Mesenchymal stem cell (in vitro differentiated cells and primary cell): ENCODE results near the gene ATR.
A peak's percentile ranks its signal among the peaks of the same experiment; 100 is the strongest.

Source experiments
- DNase-seq: peaks from one replicate; pipeline ENCODE4 v3.0.0-alpha.2; 2013
- H2AFZ ChIP-seq: one replicate; pipeline ENCODE4 v1.6.1; 2013; ENCODE audit warnings: low read depth, mild to moderate bottlenecking, control low read depth, inconsistent platforms, low read length, moderate library complexity
- H2AK5ac ChIP-seq: 2 replicates; pipeline ENCODE4 v1.6.1; 2013; ENCODE audit warnings: low read length, moderate library complexity, mild to moderate bottlenecking, inconsistent platforms; ENCODE audit not compliant: severe bottlenecking
- H2BK120ac ChIP-seq: one replicate; pipeline ENCODE4 v1.6.1; 2013; ENCODE audit warnings: low read depth, mild to moderate bottlenecking, inconsistent platforms, low read length, moderate library complexity
- H2BK12ac ChIP-seq, 2 experiments: one replicate each; pipeline ENCODE4 v1.6.1; 2013; ENCODE audit warnings: inconsistent platforms in 2 of 2, low read length in 2 of 2, mild to moderate bottlenecking in 2 of 2, moderate library complexity in 2 of 2, control low read depth in 1 of 2
- H2BK15ac ChIP-seq: one replicate; pipeline ENCODE4 v1.6.1; 2013; ENCODE audit warnings: mild to moderate bottlenecking, low read depth, inconsistent platforms; ENCODE audit not compliant: poor library complexity, severe bottlenecking
- H2BK5ac ChIP-seq: 2 replicates; pipeline ENCODE4 v1.6.1; 2013; ENCODE audit warnings: low read depth, mild to moderate bottlenecking, low read length, control low read depth, inconsistent platforms; ENCODE audit not compliant: poor library complexity, severe bottlenecking
- H3K14ac ChIP-seq, 2 experiments: one replicate each; pipeline ENCODE4 v1.6.1; 2013; ENCODE audit warnings: inconsistent platforms in 2 of 2, low read length in 2 of 2, control low read depth in 1 of 2, mild to moderate bottlenecking in 1 of 2, moderate library complexity in 1 of 2
- H3K18ac ChIP-seq, 2 experiments: one replicate each; pipeline ENCODE4 v1.6.1; 2013; ENCODE audit warnings: inconsistent platforms in 2 of 2, low read length in 2 of 2, control low read depth in 1 of 2, low read depth in 1 of 2, mild to moderate bottlenecking in 1 of 2
- H3K23ac ChIP-seq, 2 experiments: one replicate each; pipeline ENCODE4 v1.6.1; 2013; ENCODE audit warnings: inconsistent platforms in 2 of 2, low read length in 2 of 2, mild to moderate bottlenecking in 2 of 2, moderate library complexity in 2 of 2, control low read depth in 1 of 2
- H3K27ac ChIP-seq: 2 replicates; pipeline ENCODE4 v1.5.1; 2013; ENCODE audit warnings: mild to moderate bottlenecking, moderate library complexity, low read length, control low read depth, inconsistent platforms; ENCODE audit not compliant: poor library complexity, severe bottlenecking
- H3K27me3 ChIP-seq, 2 experiments: 2 replicates each; pipeline versions ENCODE4 v1.6.1 to v1.7.0; 2013; ENCODE audit warnings: low read length in 2 of 2, mild to moderate bottlenecking in 2 of 2, moderate library complexity in 2 of 2, control low read depth in 1 of 2, inconsistent platforms in 1 of 2; ENCODE audit not compliant: control insufficient read depth in 1 of 2, insufficient read depth in 1 of 2
- H3K36me3 ChIP-seq, 2 experiments: 2 replicates each; pipeline versions ENCODE4 v1.6.1 to v1.7.0; 2013; ENCODE audit warnings: low read length in 2 of 2, control low read depth in 1 of 2, inconsistent platforms in 1 of 2, low read depth in 1 of 2, mild to moderate bottlenecking in 1 of 2; ENCODE audit not compliant: insufficient read depth in 2 of 2, control insufficient read depth in 1 of 2
- H3K4ac ChIP-seq, 2 experiments: one replicate each; pipeline ENCODE4 v1.6.1; 2013; ENCODE audit warnings: inconsistent platforms in 2 of 2, low read length in 2 of 2, mild to moderate bottlenecking in 2 of 2, moderate library complexity in 2 of 2, control low read depth in 1 of 2, low read depth in 1 of 2
- H3K4me1 ChIP-seq: 2 replicates; pipeline ENCODE4 v1.6.1; 2013; ENCODE audit warnings: low read depth, low read length, control low read depth; ENCODE audit not compliant: control insufficient read depth, insufficient read depth
- H3K4me2 ChIP-seq: 2 replicates; pipeline ENCODE4 v1.6.1; 2013; ENCODE audit warnings: low read length, mild to moderate bottlenecking, inconsistent platforms; ENCODE audit not compliant: poor library complexity, severe bottlenecking
- H3K4me3 ChIP-seq, 2 experiments: 2 replicates each; pipeline versions ENCODE4 v1.5.1 to v1.7.0; 2013; ENCODE audit warnings: low read length in 2 of 2, mild to moderate bottlenecking in 2 of 2, control low read depth in 1 of 2, low read depth in 1 of 2; ENCODE audit not compliant: insufficient read depth in 1 of 2
- H3K79me1 ChIP-seq: replicated peaks from 2 replicates; pipeline ENCODE4 v1.6.1; 2013; ENCODE audit warnings: mild to moderate bottlenecking, control low read depth, low read length, inconsistent platforms; ENCODE audit not compliant: poor library complexity, severe bottlenecking
- H3K9ac ChIP-seq: 2 replicates; pipeline ENCODE4 v1.7.0; 2013; ENCODE audit warnings: mild to moderate bottlenecking, low read length, moderate library complexity
- H3K9me3 ChIP-seq: 2 replicates; pipeline ENCODE4 v1.7.0; 2013; ENCODE audit warnings: mild to moderate bottlenecking, low read length; ENCODE audit not compliant: control insufficient read depth
- H4K8ac ChIP-seq: one replicate; pipeline ENCODE4 v1.6.1; 2013; ENCODE audit warnings: inconsistent platforms, mild to moderate bottlenecking, low read length, moderate library complexity
- H4K91ac ChIP-seq: one replicate; pipeline ENCODE4 v1.6.1; 2013; ENCODE audit warnings: mild to moderate bottlenecking, low read length, inconsistent platforms
- WGBS: methylation state at CpG from one replicate; pipeline ENCODE4 v1.1.7; 2013; ENCODE audit warnings: mixed read lengths; 5-methylcytosine and 5-hydroxymethylcytosine counted together

The ATR gene

DNA sequence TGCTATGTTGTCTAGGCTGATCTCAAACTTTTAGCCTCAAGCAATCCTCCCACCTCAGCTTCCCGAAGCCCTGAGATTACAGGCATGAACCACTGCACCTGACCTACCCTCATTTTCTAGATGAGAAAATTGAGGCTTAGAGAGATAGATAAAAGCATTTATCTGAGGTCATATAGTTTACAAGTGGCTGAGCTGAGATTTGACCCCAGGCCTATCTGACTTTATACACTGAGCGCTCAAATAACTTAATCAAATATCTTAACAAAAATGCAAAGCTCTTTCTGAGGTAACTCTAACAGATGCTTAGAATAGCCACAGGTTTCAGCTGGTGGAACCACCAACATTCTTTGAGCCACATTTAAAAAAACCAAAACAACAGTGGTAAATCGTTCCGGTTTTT, 23.2 kb upstream of the ATR start:
- H2BK5ac ChIP-seq, result no peak overlapping the region
- no peak overlapping the region for H3K18ac ChIP-seq
- no peak overlapping the region for H2BK12ac ChIP-seq
- H3K4me2 ChIP-seq, result no peak overlapping the region
- H3K9ac ChIP-seq, result no peak overlapping the region
- no peak overlapping the region for H3K4me3 ChIP-seq
- no peaks in the 10 kb centered on the region for H3K4me1 ChIP-seq
- H3K36me3 ChIP-seq, result no peaks in the 10 kb centered on the region
- no peak for DNase-seq
- H3K23ac ChIP-seq, result no peak overlapping the region
- H2BK120ac ChIP-seq, result no peak overlapping the region
- H2BK15ac ChIP-seq, result no peak overlapping the region
- no peak overlapping the region for H3K27ac ChIP-seq
- H2AFZ ChIP-seq, result no peak overlapping the region
- no peak overlapping the region for H3K4ac ChIP-seq
- H4K91ac ChIP-seq, result no peak overlapping the region
- H3K14ac ChIP-seq, result no peak overlapping the region
- peaks cover 0 to 13% of the 10 kb centered on the region in 2 experiments for H3K27me3 ChIP-seq
- 96% methylated on average over 3 of the region's 4 CpGs for WGBS
- H3K9me3 ChIP-seq, result no peaks in the 10 kb centered on the region
- H4K8ac ChIP-seq, result no peak overlapping the region
- H2AK5ac ChIP-seq, result no peak overlapping the region
- H3K79me1 ChIP-seq, result peaks cover 26% of the 10 kb centered on the region

DNA sequence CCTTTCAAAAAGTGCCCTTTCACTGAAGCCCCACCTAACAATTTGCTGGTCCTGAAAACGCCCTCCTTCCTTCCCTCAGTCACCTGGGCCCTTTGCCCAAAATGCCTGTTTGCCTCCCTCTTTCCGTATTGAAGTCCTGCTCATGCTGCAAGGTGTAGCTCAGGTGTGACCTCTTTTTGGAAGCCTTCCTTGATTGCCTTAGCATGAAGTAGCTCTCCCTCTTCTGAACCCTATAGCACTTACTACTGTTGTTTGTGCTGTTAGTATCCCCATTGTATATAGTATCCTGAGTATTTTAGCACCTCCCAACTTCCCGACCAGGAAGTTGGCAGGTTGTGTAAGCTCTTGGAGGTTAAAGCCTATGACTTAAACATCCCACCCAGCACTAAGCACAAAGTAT, 19.4 kb upstream of the ATR start:
- Histone ChIP-seq H2BK15ac (no peak overlapping the region), H3K23ac (no peak overlapping the region), H3K9ac (no peak overlapping the region), H3K4me2 (no peak overlapping the region), H2BK5ac (no peak overlapping the region), H3K9me3 (no peaks in the 10 kb centered on the region), H2AFZ (no peak overlapping the region), H3K79me1 (peaks cover 23% of the 10 kb centered on the region), H3K4me3 (no peak overlapping the region), H4K91ac (no peak overlapping the region), H4K8ac (no peak overlapping the region), H3K4me1 (no peaks in the 10 kb centered on the region), H3K14ac (no peak overlapping the region), H3K4ac (no peak overlapping the region), H2BK120ac (no peak overlapping the region), H3K36me3 (no peaks in the 10 kb centered on the region), H3K27me3 (peaks cover 0 to 13% of the 10 kb centered on the region in 2 experiments), H2BK12ac (no peak overlapping the region), H2AK5ac (no peak overlapping the region), H3K18ac (no peak overlapping the region), H3K27ac (no peak overlapping the region)
- no peak for DNase-seq
- WGBS, result 73% methylated on average over 2 of the region's 3 CpGs

DNA sequence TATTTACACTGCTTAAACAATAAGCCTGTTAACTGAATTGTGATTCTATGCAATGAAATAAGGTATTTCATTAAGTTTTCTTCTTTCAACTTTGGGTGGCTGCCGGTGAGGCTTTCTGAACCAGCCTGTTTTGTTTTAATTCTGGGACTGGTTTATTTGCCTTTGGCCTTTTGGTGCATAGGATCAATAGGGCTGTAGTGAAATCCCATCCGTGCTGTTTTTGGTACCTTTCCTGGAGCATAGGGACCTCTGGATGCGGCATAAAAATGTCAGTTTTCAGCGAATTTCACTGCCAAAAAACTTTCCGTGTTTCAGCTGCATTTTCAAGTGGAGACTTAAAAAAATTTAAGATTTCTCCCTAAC, 18.2 kb upstream of the ATR start:
- Histone ChIP-seq H3K4ac (peak overlapping the region in 1 of 2 experiments; percentile 49), H2AK5ac (no peak overlapping the region), H3K27me3 (peaks cover 0 to 13% of the 10 kb centered on the region in 2 experiments), H2BK5ac (no peak overlapping the region), H2BK15ac (no peak overlapping the region), H3K23ac (no peak overlapping the region), H3K79me1 (peaks cover 16% of the 10 kb centered on the region), H3K27ac (no peak overlapping the region), H2BK120ac (no peak overlapping the region), H2AFZ (peak overlapping the region; percentile 99), H3K9ac (peak overlapping the region; percentile 62), H3K4me2 (peak overlapping the region; percentile 73), H3K14ac (peak overlapping the region in 1 of 2 experiments; percentile 93), H3K4me1 (no peaks in the 10 kb centered on the region), H2BK12ac (no peak overlapping the region), H4K91ac (no peak overlapping the region), H4K8ac (no peak overlapping the region), H3K4me3 (peak overlapping the region; percentile 71 to 91), H3K18ac (peak overlapping the region in 1 of 2 experiments; percentile 62), H3K9me3 (no peaks in the 10 kb centered on the region), H3K36me3 (no peaks in the 10 kb centered on the region)
- DNase-seq, result no peak
- 11% methylated on average over 5 of the region's 5 CpGs for WGBS

GRCh38 chr3:142595951-142596725, 17.6 kb upstream of the ATR start, which contains the start of gene PLS1:
Gene PLS1 (plus strand): TSS chr3:142596393. CDS start chr3:142664238, 67,845 bp downstream.
- Histone ChIP-seq H3K14ac (peak within 1 kb of the TSS in 1 of 2 experiments; percentile 93), H3K27me3 (peaks cover 0 to 13% of the 10 kb centered on the region in 2 experiments), H3K36me3 (no peaks in the 10 kb centered on the region), H2BK12ac (peak within 1 kb of the TSS in 1 of 2 experiments; percentile 60), H3K4me1 (no peaks in the 10 kb centered on the region), H2BK15ac (no peak within 1 kb of the TSS), H4K8ac (peak within 1 kb of the TSS; percentile 22), H2BK5ac (peak within 1 kb of the TSS; percentile 97), H3K4me3 (peak within 1 kb of the TSS; percentile 71 to 91), H3K27ac (peak within 1 kb of the TSS; percentile 95), H3K79me1 (peaks cover 16% of the 10 kb centered on the region), H4K91ac (no peak within 1 kb of the TSS), H2BK120ac (no peak within 1 kb of the TSS), H3K9me3 (no peaks in the 10 kb centered on the region), H3K4me2 (peak within 1 kb of the TSS; percentile 73), H3K9ac (peak within 1 kb of the TSS; percentile 62), H3K18ac (peak within 1 kb of the TSS; percentile 53 to 62), H3K4ac (peak within 1 kb of the TSS in 1 of 2 experiments; percentile 49), H2AFZ (peak within 1 kb of the TSS; percentile 99), H2AK5ac (peak within 1 kb of the TSS; percentile 35), H3K23ac (peak within 1 kb of the TSS in 1 of 2 experiments; percentile 97)
- DNase-seq, result peak; percentile 84
- under 1% methylated on average over 45 of the region's 56 CpGs for WGBS
